Neutrophil (primary cell): ENCODE results near the gene RNFT1.
"Not testable (repeated sequence)": the region's sequence is repeated elsewhere in the genome, so short reads cannot be mapped to it uniquely, and the experiment has no call there.

Experiments
- H3K27ac ChIP-seq: fragments of 200-600 bp; sonication (generic); 2 replicates; pipeline ENCODE4 v1.5.1; 2016; ENCODE audit warnings: mild to moderate bottlenecking, moderate library complexity
- H3K27me3 ChIP-seq: fragments of 200-600 bp; sonication (generic); 2 replicates; pipeline ENCODE4 v1.6.0; 2016; ENCODE audit warnings: mild to moderate bottlenecking
- H3K36me3 ChIP-seq: fragments of 200-600 bp; sonication (generic); 2 replicates; pipeline ENCODE4 v1.5.1; 2017
- H3K4me1 ChIP-seq, 2 experiments: fragments of 200-600 bp in 1 of 2; sonication (generic) in 1 of 2; 1 replicate in 1 of 2; 2 replicates in 1 of 2; pipeline versions ENCODE4 v1.5.1 to v1.6.1; 2013 to 2016; ENCODE audit warnings: low read depth in 1 of 2, low read length in 1 of 2, mild to moderate bottlenecking in 1 of 2, moderate library complexity in 1 of 2; ENCODE audit not compliant: control insufficient read depth in 1 of 2, insufficient read depth in 1 of 2
- H3K4me3 ChIP-seq, 2 experiments: fragments of 200-600 bp in 1 of 2; sonication (generic) in 1 of 2; 1 replicate in 1 of 2; 2 replicates in 1 of 2; pipeline ENCODE4 v1.5.1; 2013 to 2016; ENCODE audit warnings: low read depth in 1 of 2, low read length in 1 of 2, mild to moderate bottlenecking in 1 of 2, moderate library complexity in 1 of 2
- H3K9me3 ChIP-seq: fragments of 200-600 bp; sonication (generic); 2 replicates; pipeline ENCODE4 v1.5.1; 2016
- CTCF ChIP-seq: fragments of 200-600 bp; sonication (generic); IDR thresholded peaks from 2 replicates; pipeline ENCODE4 v1.5.1; 2016; ENCODE audit warnings: antibody characterized with exemption

Gene RNFT1

GRCh38 chr17:59972778-59973177 lies 8.2 kb upstream of the RNFT1 start:
- H3K9me3 ChIP-seq: no peaks in the 10 kb centered on the region
- TF ChIP-seq CTCF: no peak
- H3K27me3 ChIP-seq: no peaks in the 10 kb centered on the region
- H3K4me1 ChIP-seq: no peaks in the 10 kb centered on the region
- H3K27ac ChIP-seq: no peak overlapping the region
- H3K36me3 ChIP-seq: no peaks in the 10 kb centered on the region
- H3K4me3 ChIP-seq: no peak overlapping the region

- H3K27me3 ChIP-seq, H3K27ac ChIP-seq, H3K36me3 ChIP-seq, H3K4me3 ChIP-seq, H3K9me3 ChIP-seq, H3K4me1 ChIP-seq: not testable (repeated sequence)
These were observed 7.2 kb upstream of the RNFT1 start for GRCh38 chr17:59971771-59972170.

GRCh38 chr17:59963738-59964481 lies 630 bp downstream of the RNFT1 start:
- peaks cover 20 to 23% of the 10 kb centered on the region in 2 experiments for H3K4me1 ChIP-seq
- TF ChIP-seq CTCF: no peak

GRCh38 chr17:59962739-59963318 lies 1.7 kb downstream of the RNFT1 start:
- no peaks in the 10 kb centered on the region for H3K9me3 ChIP-seq
- peaks cover 20 to 23% of the 10 kb centered on the region in 2 experiments for H3K4me1 ChIP-seq
- peaks cover 20% of the 10 kb centered on the region for H3K36me3 ChIP-seq
- no peak for TF ChIP-seq CTCF
- H3K4me3 ChIP-seq: peak overlapping the region in 1 of 2 experiments; percentile 71
- H3K27me3 ChIP-seq: no peaks in the 10 kb centered on the region
- H3K27ac ChIP-seq: peak overlapping the region; percentile 88

More at GRCh38 chr17:59963738-59964481, 630 bp downstream of the RNFT1 start:
- Histone ChIP-seq H3K27me3 (no peaks in the 10 kb centered on the region), H3K4me3 (peak overlapping the region; percentile 71 to 92), H3K27ac (peak overlapping the region; percentile 88), H3K9me3 (no peaks in the 10 kb centered on the region), H3K36me3 (peaks cover 15% of the 10 kb centered on the region)

GRCh38 chr17:59959574-59959973 lies 5.0 kb downstream of the RNFT1 start:
- not testable (repeated sequence) for H3K9me3 ChIP-seq, H3K27me3 ChIP-seq, H3K4me3 ChIP-seq, H3K27ac ChIP-seq
- peaks cover 52% of the 10 kb centered on the region for H3K36me3 ChIP-seq
- peaks cover 13 to 16% of the 10 kb centered on the region in 2 experiments for H3K4me1 ChIP-seq

GRCh38 chr17:59954856-59955255 lies 9.7 kb downstream of the RNFT1 start:
- H3K27me3 ChIP-seq: no peaks in the 10 kb centered on the region
- H3K36me3 ChIP-seq: peaks cover 92% of the 10 kb centered on the region
- no peak overlapping the region for H3K27ac ChIP-seq
- no peak for TF ChIP-seq CTCF
- no peak overlapping the region for H3K4me3 ChIP-seq
- H3K4me1 ChIP-seq: no peaks in the 10 kb centered on the region
- no peaks in the 10 kb centered on the region for H3K9me3 ChIP-seq
